ENCODE measurements around the gene CYTH4. TPM values are rescaled to one million over a fixed set of nuclear protein-coding genes. Genes with fewer than 3 reads are reported as not detected.

Gene CYTH4
- polyA plus RNA-seq, 1 donor (not counting 4 experiments of a cell fraction or from before 2014, with no cell fraction given) = 0.05 TPM

GRCh38 chr22:37300551-37301017 is 18.3 kb downstream of the CYTH4 start:
- FAIRE-seq = no peak
- no peak overlapping the region for H3K27ac ChIP-seq (ENCODE audit: control insufficient read depth, insufficient read depth, low read length)
- dilution Hi-C loops (cut with MboI; ENCODE audit: extremely low pct_ligation_motif_present, low sequenced_read_pairs) = no loop called here

GRCh38 chr22:37301144-37301830 is 19.0 kb downstream of the CYTH4 start:
- no peak overlapping the region for H3K4me2 ChIP-seq (ENCODE audit: control insufficient read depth, extremely low read depth, insufficient read depth, low read depth, low read length)
- DNase-seq (ENCODE audit: low read depth, low spot score) (no peak), FAIRE-seq (peak; percentile 36)
- no peaks in the 10 kb centered on the region for H3K9me3 ChIP-seq (ENCODE audit: control insufficient read depth, low read depth, low read length)
- no peak overlapping the region for H2AFZ ChIP-seq (ENCODE audit: control insufficient read depth, low read length)
- no peak overlapping the region for H3K9ac ChIP-seq (ENCODE audit: control insufficient read depth, extremely low read depth, insufficient read depth, low read length)
- TF ChIP-seq, protein P1, sequence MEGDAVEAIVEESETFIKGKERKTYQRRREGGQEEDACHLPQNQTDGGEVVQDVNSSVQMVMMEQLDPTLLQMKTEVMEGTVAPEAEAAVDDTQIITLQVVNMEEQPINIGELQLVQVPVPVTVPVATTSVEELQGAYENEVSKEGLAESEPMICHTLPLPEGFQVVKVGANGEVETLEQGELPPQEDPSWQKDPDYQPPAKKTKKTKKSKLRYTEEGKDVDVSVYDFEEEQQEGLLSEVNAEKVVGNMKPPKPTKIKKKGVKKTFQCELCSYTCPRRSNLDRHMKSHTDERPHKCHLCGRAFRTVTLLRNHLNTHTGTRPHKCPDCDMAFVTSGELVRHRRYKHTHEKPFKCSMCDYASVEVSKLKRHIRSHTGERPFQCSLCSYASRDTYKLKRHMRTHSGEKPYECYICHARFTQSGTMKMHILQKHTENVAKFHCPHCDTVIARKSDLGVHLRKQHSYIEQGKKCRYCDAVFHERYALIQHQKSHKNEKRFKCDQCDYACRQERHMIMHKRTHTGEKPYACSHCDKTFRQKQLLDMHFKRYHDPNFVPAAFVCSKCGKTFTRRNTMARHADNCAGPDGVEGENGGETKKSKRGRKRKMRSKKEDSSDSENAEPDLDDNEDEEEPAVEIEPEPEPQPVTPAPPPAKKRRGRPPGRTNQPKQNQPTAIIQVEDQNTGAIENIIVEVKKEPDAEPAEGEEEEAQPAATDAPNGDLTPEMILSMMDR (optimal IDR thresholded peaks at IDR 0.05 in 1 of 3, IDR thresholded peaks at IDR 0.05 in 1 of 3, conservative IDR thresholded peaks at IDR 0.05 in 1 of 3; ENCODE audit: extremely low read depth in 1 of 3, insufficient read depth in 2 of 3, low read length in 3 of 3) = no peak
- no peak for TF ChIP-seq EZH2 (IDR thresholded peaks at IDR 0.05; ENCODE audit: low read length)
- H3K27me3 ChIP-seq (ENCODE audit: control insufficient read depth, extremely low read depth, insufficient read depth, low read length) = no peaks in the 10 kb centered on the region
- H3K79me2 ChIP-seq (ENCODE audit: control insufficient read depth, insufficient read depth, low read length) = no peaks in the 10 kb centered on the region
- H3K4me3 ChIP-seq (ENCODE audit: control insufficient read depth in 2 of 3, extremely low read depth in 1 of 3, insufficient read depth in 2 of 3, low read depth in 1 of 3, low read length in 3 of 3) = no peak overlapping the region
- no peaks in the 10 kb centered on the region for H3K36me3 ChIP-seq (ENCODE audit: control insufficient read depth in 2 of 2, extremely low read depth in 1 of 2, insufficient read depth in 2 of 2, low read length in 2 of 2)
- dilution Hi-C loops (cut with MboI; ENCODE audit: extremely low pct_ligation_motif_present, low sequenced_read_pairs) = no loop called here
- H4K20me1 ChIP-seq (ENCODE audit: control insufficient read depth, extremely low read depth, insufficient read depth, low read length) = no peaks in the 10 kb centered on the region
- no peaks in the 10 kb centered on the region for H3K9me1 ChIP-seq (ENCODE audit: control insufficient read depth, extremely low read depth, insufficient read depth, low read length)
- peaks cover 27% of the 10 kb centered on the region for H3K4me1 ChIP-seq (ENCODE audit: control insufficient read depth, extremely low read depth, insufficient read depth, low read length)
- H3K27ac ChIP-seq (ENCODE audit: control insufficient read depth, insufficient read depth, low read length) = no peak overlapping the region

More at GRCh38 chr22:37300551-37301017, 18.3 kb downstream of the CYTH4 start:
- H4K20me1 ChIP-seq (ENCODE audit: control insufficient read depth, extremely low read depth, insufficient read depth, low read length) = no peaks in the 10 kb centered on the region
- H3K4me2 ChIP-seq (ENCODE audit: control insufficient read depth, extremely low read depth, insufficient read depth, low read depth, low read length) = no peak overlapping the region
- H3K9me1 ChIP-seq (ENCODE audit: control insufficient read depth, extremely low read depth, insufficient read depth, low read length) = no peaks in the 10 kb centered on the region
- peaks cover 23% of the 10 kb centered on the region for H3K4me1 ChIP-seq (ENCODE audit: control insufficient read depth, extremely low read depth, insufficient read depth, low read length)
- H3K27me3 ChIP-seq (ENCODE audit: control insufficient read depth, extremely low read depth, insufficient read depth, low read length) = no peaks in the 10 kb centered on the region
- H3K9me3 ChIP-seq (ENCODE audit: control insufficient read depth, low read depth, low read length) = no peaks in the 10 kb centered on the region
- H3K36me3 ChIP-seq (ENCODE audit: control insufficient read depth in 2 of 2, extremely low read depth in 1 of 2, insufficient read depth in 2 of 2, low read length in 2 of 2) = no peaks in the 10 kb centered on the region
- no peak for TF ChIP-seq EZH2 (IDR thresholded peaks at IDR 0.05; ENCODE audit: low read length)
- TF ChIP-seq, protein P1 (optimal IDR thresholded peaks at IDR 0.05 in 1 of 3, IDR thresholded peaks at IDR 0.05 in 1 of 3, conservative IDR thresholded peaks at IDR 0.05 in 1 of 3; ENCODE audit: extremely low read depth in 1 of 3, insufficient read depth in 2 of 3, low read length in 3 of 3) = no peak
- no peak for DNase-seq (ENCODE audit: low read depth, low spot score)
- H2AFZ ChIP-seq (ENCODE audit: control insufficient read depth, low read length) = peak overlapping the region; percentile 38
- H3K9ac ChIP-seq (ENCODE audit: control insufficient read depth, extremely low read depth, insufficient read depth, low read length) = no peak overlapping the region
- H3K4me3 ChIP-seq (ENCODE audit: control insufficient read depth in 2 of 3, extremely low read depth in 1 of 3, insufficient read depth in 2 of 3, low read depth in 1 of 3, low read length in 3 of 3) = no peak overlapping the region
- no peaks in the 10 kb centered on the region for H3K79me2 ChIP-seq (ENCODE audit: control insufficient read depth, insufficient read depth, low read length)
